Endometrium (tissue), 2 donors: ENCODE measurements around the gene TMPRSS7.

Experiments
- FAIRE-seq: peaks from 2 replicates; lab custom pipeline; 2012; peaks lifted over from hg19 to GRCh38; lab: Jason Lieb, UNC
- donor health status: control.
- donor health status: control.

TMPRSS7 gene

GRCh38 chr3:112097378-112097777 lies 62.8 kb downstream of the TMPRSS7 start:
- FAIRE-seq: no peak

GRCh38 chr3:112101916-112102315 lies 67.4 kb downstream of the TMPRSS7 start:
- no peak for FAIRE-seq

GRCh38 chr3:112104774-112105173 lies 70.2 kb downstream of the TMPRSS7 start:
- no peak for FAIRE-seq

- no peak for FAIRE-seq
These were observed 74.8 kb downstream of the TMPRSS7 start for GRCh38 chr3:112109322-112109721.

- no peak for FAIRE-seq
These were observed 77.4 kb downstream of the TMPRSS7 start for GRCh38 chr3:112111785-112112402.

- FAIRE-seq: no peak
These were observed 80.1 kb downstream of the TMPRSS7 start for GRCh38 chr3:112114576-112115160.

- no peak for FAIRE-seq
These were observed 80.7 kb downstream of the TMPRSS7 start for GRCh38 chr3:112115161-112115739.

- no peak for FAIRE-seq
These were observed 81.4 kb downstream of the TMPRSS7 start for GRCh38 chr3:112115806-112116383.

- no peak for FAIRE-seq
These were observed 82.2 kb downstream of the TMPRSS7 start for GRCh38 chr3:112116748-112117186.

- no peak for FAIRE-seq
These were observed 82.9 kb downstream of the TMPRSS7 start for GRCh38 chr3:112117415-112117814.

- no peak for FAIRE-seq
These were observed 83.5 kb downstream of the TMPRSS7 start for GRCh38 chr3:112117841-112118571.

- no peak for FAIRE-seq
These were observed 85.7 kb downstream of the TMPRSS7 start for GRCh38 chr3:112119962-112120836.

GRCh38 chr3:112121577-112122547 lies 87.3 kb downstream of the TMPRSS7 start:
- FAIRE-seq: no peak

GRCh38 chr3:112122870-112123269 lies 88.3 kb downstream of the TMPRSS7 start:
- FAIRE-seq: no peak

GRCh38 chr3:112123548-112123947 lies 89.0 kb downstream of the TMPRSS7 start:
- FAIRE-seq: no peak

GRCh38 chr3:112124907-112125607 lies 90.5 kb downstream of the TMPRSS7 start:
- FAIRE-seq: no peak

GRCh38 chr3:112126511-112126911 lies 92.0 kb downstream of the TMPRSS7 start:
- no peak for FAIRE-seq

GRCh38 chr3:112127522-112128494 lies 93.3 kb downstream of the TMPRSS7 start:
- FAIRE-seq: no peak
